AG04450 (cell line): ENCODE measurements around the gene ANGPTL2. TPM values are rescaled to one million over a fixed set of nuclear protein-coding genes. Genes with fewer than 3 reads are reported as not detected.

Source experiments
- CTCF ChIA-PET: fragments of 300-600, 350-600 bp; formaldehyde crosslinking; extraction: SDS; loops from one replicate; lab custom pipeline; 2022; ENCODE audit warnings: antibody characterized with exemption, inconsistent platforms; lab: Charles Lee
- POLR2A ChIA-PET: fragments of 350-600 bp; formaldehyde crosslinking; extraction: SDS; loops from one replicate; lab custom pipeline; 2021; ENCODE audit warnings: antibody characterized with exemption, inconsistent platforms; lab: Yijun Ruan, JAX
- DNase-seq: peaks from one replicate; pipeline ENCODE4 v3.0.0-alpha.2; 2011; ENCODE audit warnings: low read depth, low spot score
- H3K27ac ChIP-seq: one replicate; pipeline ENCODE4 v1.5.1; 2012; ENCODE audit warnings: low read depth, low read length, control low read depth
- H3K27me3 ChIP-seq: one replicate; pipeline ENCODE4 v1.6.0; 2012; ENCODE audit warnings: low read length; ENCODE audit not compliant: control insufficient read depth, insufficient read depth
- H3K4me3 ChIP-seq: 2 replicates; pipeline ENCODE4 v1.5.1; 2011; ENCODE audit warnings: mild to moderate bottlenecking, low read depth, low read length, control low read depth
- H3K9me3 ChIP-seq: 2 replicates; pipeline ENCODE4 v1.5.1; 2012; ENCODE audit warnings: low read length; ENCODE audit not compliant: control insufficient read depth, insufficient read depth
- CTCF ChIP-seq: IDR thresholded peaks from 2 replicates; pipeline ENCODE4 v1.5.1; 2011; ENCODE audit warnings: low read depth, low read length, control low read depth, inconsistent platforms
- polyA plus RNA-seq: library from polyadenylated mRNA; depleted of rRNA; stranded (reverse); fragments of >200 nt; gene quantifications from 2 replicates; pipeline ENCODE4 v1.2.3, GENCODE V29; 2011

Gene ANGPTL2
- polyA plus RNA-seq, 1 experiment, result 108 TPM

- no peak for DNase-seq
- CTCF ChIA-PET, result interaction anchor here (0.6 kb wide), 1 partner anchor 32 kb away, joined by 3 read pairs; no protein-coding TSS in a partner anchor
Measured at GRCh38 chr9:127140842-127141675, 18.6 kb upstream of the ANGPTL2 start.

GRCh38 chr9:127140181-127140580, 17.7 kb upstream of the ANGPTL2 start:
- no peak overlapping the region for H3K27ac ChIP-seq
- TF ChIP-seq CTCF, result no peak
- H3K27me3 ChIP-seq, result peaks cover 3% of the 10 kb centered on the region
- no peak overlapping the region for H3K4me3 ChIP-seq
- H3K9me3 ChIP-seq, result no peaks in the 10 kb centered on the region
- POLR2A ChIA-PET, result no interaction called here
- DNase-seq, result no peak
- CTCF ChIA-PET, result no interaction called here

More at GRCh38 chr9:127140842-127141675, 18.6 kb upstream of the ANGPTL2 start:
- Histone ChIP-seq H3K27ac (no peak overlapping the region), H3K4me3 (no peak overlapping the region), H3K9me3 (no peaks in the 10 kb centered on the region), H3K27me3 (peaks cover 3% of the 10 kb centered on the region)
- no peak for TF ChIP-seq CTCF
- POLR2A ChIA-PET, result interaction anchor here (0.7 kb wide), 1 partner anchor 241 kb away, joined by 7 read pairs; no protein-coding TSS in a partner anchor

- ChIA-PET POLR2A (no interaction called here), CTCF (no interaction called here)
- no peak for DNase-seq
- Histone ChIP-seq H3K27me3 (peaks cover 3% of the 10 kb centered on the region), H3K9me3 (no peaks in the 10 kb centered on the region), H3K27ac (no peak overlapping the region), H3K4me3 (no peak overlapping the region)
- no peak for TF ChIP-seq CTCF
Measured at GRCh38 chr9:127139775-127140174, 17.3 kb upstream of the ANGPTL2 start.

- no peak overlapping the region for H3K27ac ChIP-seq
- no peak for TF ChIP-seq CTCF
- DNase-seq, result no peak
- ChIA-PET CTCF (no interaction called here), POLR2A (no interaction called here)
- no peaks in the 10 kb centered on the region for H3K9me3 ChIP-seq
- peaks cover 3% of the 10 kb centered on the region for H3K27me3 ChIP-seq
- H3K4me3 ChIP-seq, result no peak overlapping the region
Measured at GRCh38 chr9:127139071-127139731, 16.8 kb upstream of the ANGPTL2 start.

- CTCF ChIA-PET, result no interaction called here
- TF ChIP-seq CTCF, result no peak
- POLR2A ChIA-PET, result no interaction called here
Measured at GRCh38 chr9:127138444-127138843, 16.0 kb upstream of the ANGPTL2 start.

More at GRCh38 chr9:127138444-127138843, 16.0 kb upstream of the ANGPTL2 start:
- DNase-seq, result no peak
- Histone ChIP-seq H3K27me3 (peaks cover 3% of the 10 kb centered on the region), H3K9me3 (no peaks in the 10 kb centered on the region), H3K27ac (no peak overlapping the region), H3K4me3 (no peak overlapping the region)
